A549 treated with dexamethasone at 1 μM for 4 hours (cell line): ENCODE results near the gene KRTAP9-7. TPM values are rescaled to one million over a fixed set of nuclear protein-coding genes. Genes with fewer than 3 reads are reported as not detected.

Experiments
- total RNA-seq: library from RNA; stranded (reverse); fragments of 200-300 nt; extraction: Qiagen RNA extraction; gene quantifications from 5 replicates; pipeline ENCODE4 v1.2.3, GENCODE V29; 2022

KRTAP9-7 gene
- total RNA-seq, result not detected in 5 replicates

GRCh38 chr17:41275648-41276190 lies at the start of gene KRTAP9-7:
Gene KRTAP9-7, plus strand, starts transcription at chr17:41275698. Its CDS starts 0 bp downstream, at chr17:41275698.

GRCh38 chr17:41226598-41227095 lies 48.9 kb upstream of the KRTAP9-7 start, which contains the start of gene KRTAP9-2:
Gene KRTAP9-2, plus strand, starts transcription at chr17:41226648. Its CDS starts 7 bp downstream, at chr17:41226655.

GRCh38 chr17:41232399-41233105 lies 42.9 kb upstream of the KRTAP9-7 start, which contains the start of gene KRTAP9-3:
Gene KRTAP9-3, plus strand, starts transcription at chr17:41232449. Its CDS starts 53 bp downstream, at chr17:41232502.

GRCh38 chr17:41237949-41238437 lies 37.5 kb upstream of the KRTAP9-7 start, which contains the start of gene KRTAP9-8:
Gene KRTAP9-8, plus strand, starts transcription at chr17:41237999. Its CDS starts 53 bp downstream, at chr17:41238052.

GRCh38 chr17:41249637-41250240 lies 25.8 kb upstream of the KRTAP9-7 start, which contains the start of gene KRTAP9-4:
Gene KRTAP9-4, plus strand, starts transcription at chr17:41249687. Its CDS starts 34 bp downstream, at chr17:41249721.

GRCh38 chr17:41255381-41256290 lies 19.9 kb upstream of the KRTAP9-7 start, which contains the start of gene KRTAP9-9:
Gene KRTAP9-9, plus strand, starts transcription at chr17:41255384.

GRCh38 chr17:41265078-41265477 lies 10.4 kb upstream of the KRTAP9-7 start, which contains the start of gene KRTAP9-6:
Gene KRTAP9-6, plus strand, starts transcription at chr17:41265378. Its CDS starts 0 bp downstream, at chr17:41265378.

GRCh38 chr17:41301916-41302901 lies 26.7 kb downstream of the KRTAP9-7 start, which contains the start of gene KRTAP29-1:
Gene KRTAP29-1, minus strand, starts transcription at chr17:41302851. Its CDS starts 0 bp downstream, at chr17:41302851.

GRCh38 chr17:41308918-41309359 lies 33.4 kb downstream of the KRTAP9-7 start, which contains the start of gene KRTAP16-1:
Gene KRTAP16-1, minus strand, starts transcription at chr17:41309309. Its CDS starts 56 bp downstream, at chr17:41309253.

GRCh38 chr17:41315204-41315794 lies 39.8 kb downstream of the KRTAP9-7 start, which contains the start of gene KRTAP17-1:
Gene KRTAP17-1, minus strand, starts transcription at chr17:41315710. Its CDS starts 60 bp downstream, at chr17:41315650.

Other genes starting within 250 kb of the KRTAP9-7 start
- not detected in 5 replicates for gene KRTAP1-5, start 248.5 kb upstream of the KRTAP9-7 start, total RNA-seq
- not detected in 5 replicates for gene KRTAP1-4, start 245.5 kb upstream of the KRTAP9-7 start, total RNA-seq
- gene KRTAP1-3, start 240.8 kb upstream of the KRTAP9-7 start, total RNA-seq, result not detected in 5 replicates
- gene KRTAP1-1, start 234.2 kb upstream of the KRTAP9-7 start, total RNA-seq, result not detected in 5 replicates
- not detected in 5 replicates for gene KRTAP2-1, start 228.4 kb upstream of the KRTAP9-7 start, total RNA-seq
- not detected in 5 replicates for gene KRTAP2-2, start 220.5 kb upstream of the KRTAP9-7 start, total RNA-seq
- 0.18 TPM in 1 of 5 replicates, not detected in the others for gene KRTAP2-3, start 215.6 kb upstream of the KRTAP9-7 start, total RNA-seq
- not detected in 5 replicates for gene KRTAP2-4, start 209.8 kb upstream of the KRTAP9-7 start, total RNA-seq
- gene KRTAP4-7, start 191.5 kb upstream of the KRTAP9-7 start, total RNA-seq, result not detected in 5 replicates
- not detected in 5 replicates for gene KRTAP4-8, start 177.6 kb upstream of the KRTAP9-7 start, total RNA-seq
- gene KRTAP4-16, start 173.5 kb upstream of the KRTAP9-7 start, total RNA-seq, result not detected in 5 replicates
- gene KRTAP4-9, start 170.3 kb upstream of the KRTAP9-7 start, total RNA-seq, result not detected in 5 replicates
- gene KRTAP4-11, start 157.3 kb upstream of the KRTAP9-7 start, total RNA-seq, result not detected in 5 replicates
- not detected in 5 replicates for gene KRTAP4-12, start 151.5 kb upstream of the KRTAP9-7 start, total RNA-seq
- gene KRTAP4-6, start 135.2 kb upstream of the KRTAP9-7 start, total RNA-seq, result not detected in 5 replicates
- gene KRTAP4-5, start 125.9 kb upstream of the KRTAP9-7 start, total RNA-seq, result not detected in 5 replicates
- not detected in 5 replicates for gene KRTAP4-4, start 115.0 kb upstream of the KRTAP9-7 start, total RNA-seq
- not detected in 5 replicates for gene KRTAP4-3, start 107.5 kb upstream of the KRTAP9-7 start, total RNA-seq
- gene KRTAP4-2, start 97.5 kb upstream of the KRTAP9-7 start, total RNA-seq, result not detected in 5 replicates
- 0.14 to 0.25 TPM (median 0.24 TPM) in 3 of 5 replicates, not detected in the others for gene KRTAP4-1, start 90.8 kb upstream of the KRTAP9-7 start, total RNA-seq
- not detected in 5 replicates for gene KRTAP9-1, start 85.8 kb upstream of the KRTAP9-7 start, total RNA-seq
- not detected in 5 replicates for gene KRTAP9-2, start 49.0 kb upstream of the KRTAP9-7 start, total RNA-seq
- not detected in 5 replicates for gene KRTAP9-3, start 43.2 kb upstream of the KRTAP9-7 start, total RNA-seq
- not detected in 5 replicates for gene KRTAP9-8, start 37.7 kb upstream of the KRTAP9-7 start, total RNA-seq
- not detected in 5 replicates for gene KRTAP9-4, start 26.0 kb upstream of the KRTAP9-7 start, total RNA-seq
- gene KRTAP9-9, start 20.3 kb upstream of the KRTAP9-7 start, total RNA-seq, result not detected in 5 replicates
- not detected in 5 replicates for gene KRTAP9-6, start 10.3 kb upstream of the KRTAP9-7 start, total RNA-seq
- gene KRTAP29-1, start 27.2 kb downstream of the KRTAP9-7 start, total RNA-seq, result not detected in 5 replicates
- not detected in 5 replicates for gene KRTAP16-1, start 33.6 kb downstream of the KRTAP9-7 start, total RNA-seq
- not detected in 5 replicates for gene KRTAP17-1, start 40.0 kb downstream of the KRTAP9-7 start, total RNA-seq
- gene KRT33A, start 75.1 kb downstream of the KRTAP9-7 start, total RNA-seq, result not detected in 5 replicates
- not detected in 5 replicates for gene KRT33B, start 94.1 kb downstream of the KRTAP9-7 start, total RNA-seq
- 0.18 to 0.53 TPM (median 0.21 TPM) in 5 replicates for gene KRT34, start 106.6 kb downstream of the KRTAP9-7 start, total RNA-seq
- 0.05 TPM in 1 of 5 replicates, not detected in the others for gene KRT31, start 121.9 kb downstream of the KRTAP9-7 start, total RNA-seq
- not detected in 5 replicates for gene KRT37, start 148.9 kb downstream of the KRTAP9-7 start, total RNA-seq
- not detected in 5 replicates for gene KRT38, start 165.3 kb downstream of the KRTAP9-7 start, total RNA-seq
- 0.05 to 0.07 TPM (median 0.06 TPM) in 3 of 5 replicates, not detected in the others for gene KRT32, start 191.7 kb downstream of the KRTAP9-7 start, total RNA-seq
- gene KRT35, start 205.5 kb downstream of the KRTAP9-7 start, total RNA-seq, result not detected in 5 replicates
- 0.06 TPM in 1 of 5 replicates, not detected in the others for gene KRT36, start 214.2 kb downstream of the KRTAP9-7 start, total RNA-seq
- 0.11 to 0.51 TPM (median 0.18 TPM) in 5 replicates for gene KRT13, start 229.9 kb downstream of the KRTAP9-7 start, total RNA-seq
- gene KRT15, start 243.2 kb downstream of the KRTAP9-7 start, total RNA-seq, result 2.3 to 4.1 TPM (median 2.9 TPM) in 5 replicates